H1 (cell line): Measurements from ENCODE around the gene SPATA31E1. TPM values are rescaled to one million over a fixed set of nuclear protein-coding genes. Genes with fewer than 3 reads are reported as not detected.

Experiments used
- CTCF ChIP-seq, 3 experiments: IDR thresholded peaks; 1 replicate in 2 of 3; 2 replicates in 1 of 3; pipeline versions ENCODE4 v1.5.1 to v1.6.1; 2011; ENCODE audit warnings: low read length in 3 of 3, mild to moderate bottlenecking in 3 of 3, inconsistent platforms in 2 of 3, low read depth in 1 of 3, moderate library complexity in 1 of 3; ENCODE audit not compliant: insufficient read depth in 1 of 3; ENCODE audit errors: control extremely low read depth in 1 of 3
- E2F6 ChIP-seq: IDR thresholded peaks from 2 replicates; pipeline ENCODE4 v1.6.1; 2012; ENCODE audit warnings: inconsistent platforms
- HDAC2 ChIP-seq, 2 experiments: fragments of 300-600 bp in 1 of 2; sonication (generic) in 1 of 2; IDR thresholded peaks; 2 replicates each; pipeline ENCODE4 v1.6.1; 2011 to 2012; ENCODE audit warnings: low read depth in 2 of 2, low read length in 2 of 2, mild to moderate bottlenecking in 2 of 2, moderate library complexity in 2 of 2, borderline replicate concordance in 1 of 2, inconsistent platforms in 1 of 2
- polyA plus RNA-seq, 7 experiments: library from polyadenylated mRNA; depleted of rRNA in 3 of 7; stranded (reverse) in 5 of 7; unstranded in 2 of 7; fragments of >200 nt in 5 of 7; fragments of 200-250 nt in 2 of 7; gene quantifications; 1 replicate in 5 of 7; 2 replicates in 1 of 7; 4 replicates in 1 of 7; pipeline versions ENCODE4 v1.2.1 to v1.2.3, GENCODE V29; 2011 to 2013; ENCODE audit warnings: missing spikeins in 2 of 7, mixed read lengths in 2 of 7
- total RNA-seq: library from RNA; stranded (reverse); fragmentation: NEBNext Ultra II Directional; extraction: Animal tissue kit (Norgen Biotek cat#: 25700); gene quantifications from 2 replicates; pipeline ENCODE4 v1.2.1, GENCODE V29; 2021

SPATA31E1 gene
- total and polyA plus RNA-seq, 2 of the 8 experiments (the other 6 are each of a cell fraction or from before 2014, with no cell fraction given) = 0.05 to 0.09 TPM

GRCh38 chr9:87862536-87863268 is 20.0 kb upstream of the SPATA31E1 start (continued):
- TF ChIP-seq HDAC2 (IDR thresholded peaks at IDR 0.05; ENCODE audit: borderline replicate concordance in 1 of 2, low read depth in 2 of 2, low read length in 2 of 2) (no peak), E2F6 (no peak), CTCF (IDR thresholded peaks at IDR 0.05; ENCODE audit: control extremely low read depth in 1 of 3, insufficient read depth in 1 of 3, low read depth in 1 of 3, low read length in 3 of 3) (no peak)
